Body of pancreas (tissue), 4 donors: Measurements from ENCODE around the gene IL19.

ENCODE experiments used
- POLR2A ChIP-seq, 3 donors: fragments of 450-650 bp; IDR thresholded peaks; one replicate each; pipeline ENCODE4 v1.6.1; 2016; ENCODE audit warnings: antibody characterized with exemption in 3 of 3, mild to moderate bottlenecking in 2 of 3
- TF ChIP-seq, protein P1 (sequence below), 7 experiments: fragments of 450-650 bp in 4 of 7; fragments of 200-600 bp in 3 of 7; sonication (generic) in 3 of 7; IDR thresholded peaks; one replicate each; pipeline ENCODE4 v1.5.1; 2016 to 2019; ENCODE audit warnings: antibody characterized with exemption in 7 of 7

DNA sequence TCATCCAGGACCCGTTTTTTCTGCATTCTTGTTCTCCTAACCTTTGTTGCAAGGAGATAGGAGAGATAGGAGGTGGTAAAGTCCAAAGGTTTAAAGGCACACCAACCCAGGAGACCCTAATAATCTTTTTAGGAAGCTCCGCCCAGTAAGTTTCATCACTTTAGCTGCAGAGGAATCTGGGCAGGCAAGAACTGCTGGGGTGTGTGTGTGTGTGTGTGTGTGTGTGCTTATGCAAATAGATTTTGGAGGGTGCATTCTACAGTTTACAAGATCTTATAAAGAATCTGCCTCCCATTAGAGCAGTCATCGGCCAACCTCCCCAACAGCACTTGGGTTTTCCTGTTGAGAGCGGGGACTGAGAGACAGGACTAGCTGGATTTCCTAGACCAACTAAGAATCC, 5.7 kb downstream of the IL19 start:
- TF ChIP-seq POLR2A (IDR thresholded peaks at IDR 0.05) = no peak
- TF ChIP-seq, protein P1, sequence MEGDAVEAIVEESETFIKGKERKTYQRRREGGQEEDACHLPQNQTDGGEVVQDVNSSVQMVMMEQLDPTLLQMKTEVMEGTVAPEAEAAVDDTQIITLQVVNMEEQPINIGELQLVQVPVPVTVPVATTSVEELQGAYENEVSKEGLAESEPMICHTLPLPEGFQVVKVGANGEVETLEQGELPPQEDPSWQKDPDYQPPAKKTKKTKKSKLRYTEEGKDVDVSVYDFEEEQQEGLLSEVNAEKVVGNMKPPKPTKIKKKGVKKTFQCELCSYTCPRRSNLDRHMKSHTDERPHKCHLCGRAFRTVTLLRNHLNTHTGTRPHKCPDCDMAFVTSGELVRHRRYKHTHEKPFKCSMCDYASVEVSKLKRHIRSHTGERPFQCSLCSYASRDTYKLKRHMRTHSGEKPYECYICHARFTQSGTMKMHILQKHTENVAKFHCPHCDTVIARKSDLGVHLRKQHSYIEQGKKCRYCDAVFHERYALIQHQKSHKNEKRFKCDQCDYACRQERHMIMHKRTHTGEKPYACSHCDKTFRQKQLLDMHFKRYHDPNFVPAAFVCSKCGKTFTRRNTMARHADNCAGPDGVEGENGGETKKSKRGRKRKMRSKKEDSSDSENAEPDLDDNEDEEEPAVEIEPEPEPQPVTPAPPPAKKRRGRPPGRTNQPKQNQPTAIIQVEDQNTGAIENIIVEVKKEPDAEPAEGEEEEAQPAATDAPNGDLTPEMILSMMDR (IDR thresholded peaks at IDR 0.05) = no peak
